Mesodermal cell (in vitro differentiated cells): Measurements from ENCODE around the gene DHDDS.
"Not testable (repeated sequence)": the region's sequence is repeated elsewhere in the genome, so short reads cannot be mapped to it uniquely, and the experiment has no call there.

Experiments
- H3K27ac ChIP-seq: 2 replicates; pipeline ENCODE4 v1.7.0; 2013; ENCODE audit warnings: mild to moderate bottlenecking, low read depth, low read length, moderate library complexity; ENCODE audit not compliant: severe bottlenecking
- H3K36me3 ChIP-seq: 2 replicates; pipeline ENCODE4 v1.7.1; 2013; ENCODE audit warnings: mild to moderate bottlenecking, low read length, moderate library complexity; ENCODE audit not compliant: control insufficient read depth, insufficient read depth
- H3K4me1 ChIP-seq: one replicate; pipeline ENCODE4 v1.7.1; 2013; ENCODE audit warnings: mild to moderate bottlenecking, low read length; ENCODE audit not compliant: insufficient read depth, control insufficient read depth, poor library complexity, severe bottlenecking
- H3K4me3 ChIP-seq: 2 replicates; pipeline ENCODE4 v1.7.0; 2013; ENCODE audit warnings: low read length, control low read depth, mild to moderate bottlenecking; ENCODE audit not compliant: insufficient read depth, poor library complexity, severe bottlenecking; ENCODE audit errors: extremely low read depth
- H3K9me3 ChIP-seq: 2 replicates; pipeline ENCODE4 v1.7.1; 2013; ENCODE audit warnings: mild to moderate bottlenecking, low read length, moderate library complexity; ENCODE audit not compliant: control insufficient read depth
- WGBS, 2 experiments: methylation state at CpG; one replicate each; pipeline ENCODE4 v1.1.5; 2013; ENCODE audit warnings: missing lambda C conversion rate in 2 of 2; ENCODE audit not compliant: insufficient coverage in 2 of 2; 5-methylcytosine and 5-hydroxymethylcytosine counted together

Gene DHDDS

DNA sequence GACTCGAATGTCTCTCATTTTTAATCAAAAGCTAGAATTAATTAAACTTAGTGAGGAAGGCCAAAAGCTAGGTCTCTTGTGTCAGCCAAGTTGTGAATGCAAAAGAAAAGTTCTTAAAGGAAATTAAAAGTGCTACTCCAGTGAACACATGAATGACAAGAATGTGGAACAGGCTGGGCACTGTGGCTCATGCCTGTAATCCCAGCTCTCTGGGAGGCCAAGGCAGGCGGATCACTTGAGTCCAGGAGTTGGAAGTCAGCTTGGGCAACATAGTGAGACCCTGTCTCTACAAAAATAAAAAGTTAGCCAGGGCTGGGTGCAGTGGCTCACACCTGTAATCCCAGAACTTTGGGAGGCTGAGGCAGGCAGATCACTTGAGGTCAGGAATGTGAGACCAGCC is 78.6 kb downstream of the DHDDS start:
- not testable (repeated sequence) for H3K36me3 ChIP-seq

DNA sequence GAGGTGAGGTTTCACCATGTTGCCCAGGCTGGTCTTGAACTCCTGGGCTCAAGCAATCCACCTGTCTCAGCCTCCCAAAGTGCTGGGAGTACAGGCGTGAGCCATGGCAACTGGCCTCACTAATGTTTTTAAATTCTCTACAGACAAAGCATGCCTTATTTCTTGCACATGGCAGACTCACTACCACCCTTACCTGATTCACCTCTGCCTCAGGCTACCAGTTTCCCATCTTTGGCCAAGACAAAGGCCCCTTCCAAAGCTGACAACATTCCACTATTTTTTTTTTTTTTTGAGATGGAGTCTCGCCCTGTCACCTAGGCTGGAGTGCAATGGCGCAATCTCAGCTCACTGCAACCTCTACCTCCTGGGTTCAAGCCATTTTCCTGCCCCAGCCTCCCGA is 83.7 kb downstream of the DHDDS start:
- H3K9me3 ChIP-seq, H3K27ac ChIP-seq, H3K4me3 ChIP-seq, H3K4me1 ChIP-seq, H3K36me3 ChIP-seq: not testable (repeated sequence)
- WGBS, 2 experiments = 83% methylated on average over 2 to 3 of the region's 4 CpGs

More for the DNA sequence above, 78.6 kb downstream of the DHDDS start:
- H3K4me1 ChIP-seq, H3K4me3 ChIP-seq, H3K27ac ChIP-seq, H3K9me3 ChIP-seq: not testable (repeated sequence)
- 85 to 94% methylated on average over 1 of the region's 2 CpGs for WGBS, 2 experiments

DNA sequence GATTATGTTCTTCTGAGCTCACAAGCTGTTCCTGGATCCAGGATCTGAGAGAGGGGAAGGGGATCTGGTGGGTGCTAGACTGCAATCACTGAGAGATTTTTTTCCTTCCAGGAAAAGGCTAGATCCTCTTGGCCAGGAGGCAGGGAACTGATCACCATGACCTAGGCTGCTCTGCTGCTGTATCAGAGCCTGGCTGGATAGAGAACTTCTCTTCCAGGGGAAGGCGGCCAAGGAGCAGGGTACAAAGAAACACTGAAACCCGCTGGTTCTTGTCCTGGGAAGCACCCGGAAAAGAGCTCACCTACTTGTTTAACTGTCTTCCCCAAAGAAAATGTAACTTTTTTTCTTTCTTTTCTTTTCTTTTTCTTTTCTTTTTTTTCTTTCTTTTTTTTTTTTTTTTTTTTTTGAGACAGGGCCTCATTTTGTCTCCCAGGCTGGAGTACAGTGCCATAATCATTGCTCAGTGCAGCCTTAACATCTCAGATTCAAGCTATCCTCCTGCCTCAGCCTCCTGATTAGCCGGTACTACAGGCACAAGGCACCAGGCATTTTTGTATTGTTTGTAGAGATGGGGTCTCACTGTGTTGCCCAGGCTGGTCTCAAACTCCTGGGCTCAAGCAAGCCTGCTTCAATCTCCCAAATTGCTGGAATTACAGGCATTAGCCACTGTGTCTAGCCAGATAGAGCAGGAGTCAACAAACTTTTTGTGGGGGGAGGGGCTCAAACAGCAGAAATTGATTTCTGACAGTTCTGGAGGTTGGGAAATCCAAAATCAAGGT is 85.1 kb downstream of the DHDDS start:
- Histone ChIP-seq H3K27ac (no peak overlapping the region), H3K9me3 (no peaks in the 10 kb centered on the region), H3K4me1 (no peaks in the 10 kb centered on the region), H3K4me3 (no peak overlapping the region), H3K36me3 (no peaks in the 10 kb centered on the region)
- WGBS, 2 experiments = 97 to 100% methylated on average over 3 of the region's 4 CpGs

DNA sequence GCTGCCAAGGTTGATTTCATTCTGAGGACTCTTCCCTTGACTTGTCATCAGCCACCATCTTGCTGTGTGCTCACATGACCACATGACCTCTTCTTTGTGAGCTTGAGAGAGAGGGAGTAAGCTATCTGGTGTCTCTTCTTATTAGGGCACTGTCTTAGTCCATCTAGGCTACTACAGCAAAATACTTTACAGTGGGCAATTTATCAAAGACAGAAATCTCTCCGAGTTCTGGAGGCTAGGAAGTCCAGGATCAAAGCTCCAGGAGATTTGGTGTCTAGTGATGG is 85.6 kb downstream of the DHDDS start:
- Histone ChIP-seq H3K36me3 (no peaks in the 10 kb centered on the region), H3K27ac (no peak overlapping the region), H3K4me3 (no peak overlapping the region), H3K9me3 (no peaks in the 10 kb centered on the region), H3K4me1 (no peaks in the 10 kb centered on the region)
- no CpG with 5 or more reads among the region's 1 CpG for WGBS, 2 experiments

DNA sequence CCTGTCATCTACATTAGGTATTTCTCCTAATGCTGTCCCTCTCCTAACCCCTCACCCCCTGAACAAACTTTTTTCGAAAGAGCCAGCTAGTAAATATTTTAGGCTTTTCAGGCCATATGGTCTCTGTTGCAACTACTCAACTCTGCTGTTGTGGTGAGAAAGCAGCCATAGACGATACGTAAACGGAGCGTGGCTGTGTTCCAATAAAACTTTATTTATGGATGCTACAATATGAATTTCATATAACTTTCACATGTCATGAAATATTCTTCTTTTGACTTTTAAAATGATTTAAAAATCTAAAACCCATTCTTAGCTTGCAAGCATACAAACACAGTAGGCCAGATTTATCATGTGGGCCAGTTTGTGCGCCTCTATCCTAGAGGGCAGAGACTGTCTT is 86.2 kb downstream of the DHDDS start:
- H3K4me3 ChIP-seq = no peak overlapping the region
- WGBS, 2 experiments = 100% methylated on average over 1 of the region's 6 CpGs
- H3K27ac ChIP-seq = no peak overlapping the region
- H3K9me3 ChIP-seq = no peaks in the 10 kb centered on the region
- no peaks in the 10 kb centered on the region for H3K36me3 ChIP-seq
- H3K4me1 ChIP-seq = no peaks in the 10 kb centered on the region

DNA sequence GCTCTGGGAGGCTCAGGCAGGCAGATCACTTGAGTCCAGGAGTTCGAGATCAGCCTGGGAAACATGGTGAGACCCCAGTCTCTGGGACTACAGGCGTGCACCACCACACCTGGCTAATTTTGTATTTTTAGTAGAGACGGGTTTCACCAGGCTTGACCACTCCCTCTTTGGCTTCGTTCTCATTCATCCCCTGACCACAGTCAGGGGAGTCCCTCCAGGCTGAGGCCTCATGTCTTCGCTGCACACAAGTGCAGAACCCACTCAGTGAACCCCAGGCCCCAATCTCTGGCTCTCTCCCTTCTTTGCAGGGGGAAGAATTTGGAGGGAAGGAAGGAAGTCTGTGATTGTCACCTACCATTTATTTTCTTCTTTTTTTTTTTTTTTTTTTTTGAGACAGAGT is 88.2 kb downstream of the DHDDS start:
- Histone ChIP-seq H3K36me3 (no peaks in the 10 kb centered on the region), H3K4me1 (no peaks in the 10 kb centered on the region), H3K27ac (no peak overlapping the region), H3K9me3 (no peaks in the 10 kb centered on the region), H3K4me3 (no peak overlapping the region)
- WGBS, 2 experiments = 95 to 96% methylated on average over 3 of the region's 5 CpGs
